ENCODE measurements around the gene SDCCAG8.

GRCh38 chr1:243420946-243421685, 165.3 kb downstream of the SDCCAG8 start:
- no peak for TF ChIP-seq CTCF (IDR thresholded peaks at IDR 0.05; ENCODE audit: insufficient read depth, low read depth, low read length)
- TF ChIP-seq EZH2 (IDR thresholded peaks at IDR 0.05; ENCODE audit: insufficient read depth, low read length) = no peak

All from astrocyte (in vitro differentiated cells and primary cell).